GM12878 (cell line): ENCODE measurements around the gene CKAP5. TPM values are rescaled to one million over a fixed set of nuclear protein-coding genes. Genes with fewer than 3 reads are reported as not detected.

Source experiments
- ATAC-seq: fragments of 200-7000 bp; cut with Tn5 transposase; 3 replicates; pipeline ENCODE4 v1.9.1; 2020; ENCODE audit warnings: mild to moderate bottlenecking, moderate library complexity
- BruUV-seq: library from RNA; stranded (reverse); fragments of 400-500 nt; replicated peaks from 2 replicates; lab custom pipeline; 2021; lab: Mats Ljungman, UMichigan
- CTCF ChIA-PET: fragments of 300-600 bp; sonication (Branson Sonifier 250); formaldehyde crosslinking; extraction: SDS; loops from one replicate; lab custom pipeline; 2021; ENCODE audit warnings: inconsistent platforms; lab: Yijun Ruan, JAX
- POLR2A ChIA-PET: fragments of 350-600 bp; formaldehyde crosslinking; extraction: SDS; loops from one replicate; lab custom pipeline; 2021; ENCODE audit warnings: inconsistent platforms; lab: Charles Lee
- RAD21 ChIA-PET: fragments of 300-600 bp; sonication (Branson Sonifier 250); formaldehyde crosslinking; loops from one replicate; lab custom pipeline; 2023; ENCODE audit warnings: antibody characterized with exemption; ENCODE audit not compliant: unreplicated experiment; lab: Charles Lee
- SMC1A ChIA-PET: fragments of 300-600 bp; sonication (Branson Sonifier 250); formaldehyde crosslinking; loops from one replicate; lab custom pipeline; 2023; ENCODE audit not compliant: unreplicated experiment, uncharacterized antibody; lab: Charles Lee
- DNase-seq: peaks from one replicate; pipeline ENCODE4 v3.0.0-alpha.2; 2011; ENCODE audit warnings: low read depth, low spot score
- FAIRE-seq: peaks from 3 replicates; lab custom pipeline; 2011; peaks lifted over from hg19 to GRCh38; lab: Jason Lieb, UNC
- H2AFZ ChIP-seq: 2 replicates; pipeline ENCODE4 v1.6.0; 2011; ENCODE audit warnings: low read depth, low read length, control low read depth; ENCODE audit not compliant: control insufficient read depth
- H3K27ac ChIP-seq: 2 replicates; pipeline ENCODE4 v1.5.1; 2011; ENCODE audit warnings: control low read depth; ENCODE audit not compliant: control insufficient read depth, insufficient read depth
- H3K27me3 ChIP-seq, 2 experiments: replicated peaks in 1 of 2; 2 replicates each; pipeline versions ENCODE4 v1.6.0 to v1.6.1; 2011; ENCODE audit warnings: low read length in 1 of 2; ENCODE audit not compliant: control insufficient read depth in 2 of 2, insufficient read depth in 2 of 2
- H3K36me3 ChIP-seq, 2 experiments: 2 replicates each; pipeline ENCODE4 v1.5.1; 2011; ENCODE audit warnings: low read length in 1 of 2; ENCODE audit not compliant: control insufficient read depth in 2 of 2, insufficient read depth in 2 of 2
- H3K4me1 ChIP-seq: 2 replicates; pipeline ENCODE4 v1.6.1; 2011; ENCODE audit warnings: mild to moderate bottlenecking, low read length, moderate library complexity, mixed read lengths; ENCODE audit not compliant: control insufficient read depth, insufficient read depth
- H3K4me2 ChIP-seq: 2 replicates; pipeline ENCODE4 v1.6.0; 2011; ENCODE audit warnings: control low read depth; ENCODE audit not compliant: control insufficient read depth, insufficient read depth
- H3K4me3 ChIP-seq: fragments of 200-600 bp; sonication (generic); 2 replicates; pipeline ENCODE4 v1.5.1; 2016
- H3K79me2 ChIP-seq: 2 replicates; pipeline ENCODE4 v1.6.0; 2011; ENCODE audit warnings: low read length; ENCODE audit not compliant: control insufficient read depth, insufficient read depth
- H3K9ac ChIP-seq: 2 replicates; pipeline ENCODE4 v1.8.0; 2011; ENCODE audit warnings: low read length, control low read depth, mixed read lengths; ENCODE audit not compliant: control insufficient read depth, insufficient read depth
- H3K9me3 ChIP-seq: replicated peaks from 3 replicates; pipeline ENCODE4 v1.5.1; 2011; ENCODE audit warnings: mild to moderate bottlenecking, low read length; ENCODE audit not compliant: control insufficient read depth, insufficient read depth
- H4K20me1 ChIP-seq: 2 replicates; pipeline ENCODE4 v1.6.0; 2011; ENCODE audit not compliant: control insufficient read depth, insufficient read depth
- ETV6 ChIP-seq, 2 experiments: fragments of 450-650 bp in 1 of 2; IDR thresholded peaks in 1 of 2; conservative IDR thresholded peaks in 1 of 2; 2 replicates each; pipeline ENCODE4 v1.6.1; 2014; ENCODE audit warnings: antibody characterized with exemption in 1 of 2, borderline replicate concordance in 1 of 2, low read depth in 1 of 2, mild to moderate bottlenecking in 1 of 2, moderate library complexity in 1 of 2
- IKZF1 ChIP-seq: fragments of 450-650 bp; conservative IDR thresholded peaks from 2 replicates; pipeline ENCODE4 v1.6.1; 2017; ENCODE audit warnings: antibody characterized with exemption, mild to moderate bottlenecking
- NRF1 ChIP-seq: conservative IDR thresholded peaks from 2 replicates; pipeline ENCODE4 v1.6.1; 2011; ENCODE audit warnings: mild to moderate bottlenecking, low read depth, low read length, improper control_type of control experiment
- SMARCA5 ChIP-seq: fragments of 450-650 bp; IDR thresholded peaks from 2 replicates; pipeline ENCODE4 v1.6.1; 2017; ENCODE audit warnings: mild to moderate bottlenecking
- SRF ChIP-seq, 2 experiments: IDR thresholded peaks; 2 replicates each; pipeline ENCODE4 v1.6.1; 2011; ENCODE audit warnings: low read depth in 2 of 2, low read length in 2 of 2, mild to moderate bottlenecking in 1 of 2, moderate library complexity in 1 of 2
- TBL1XR1 ChIP-seq: IDR thresholded peaks from 2 replicates; pipeline ENCODE4 v1.6.1; 2012; ENCODE audit warnings: low read depth, low read length, improper control_type of control experiment
- TCF12 ChIP-seq: IDR thresholded peaks from 2 replicates; pipeline ENCODE4 v1.6.1; 2011; ENCODE audit warnings: low read depth, mild to moderate bottlenecking, low read length
- WRNIP1 ChIP-seq: IDR thresholded peaks from 2 replicates; pipeline ENCODE4 v1.6.1; 2011; ENCODE audit warnings: low read depth, low read length, improper control_type of control experiment, borderline replicate concordance
- ZNF622 ChIP-seq: fragments of 450-650 bp; IDR thresholded peaks from 2 replicates; pipeline ENCODE4 v1.6.1; 2017; ENCODE audit warnings: mild to moderate bottlenecking, inconsistent platforms
- WGBS: methylation state at CpG from one replicate; pipeline ENCODE4 v1.1.6; 2016; ENCODE audit warnings: low lambda C conversion rate; ENCODE audit not compliant: insufficient replicate concordance, insufficient coverage; ENCODE audit errors: missing lambda C conversion rate; 5-methylcytosine and 5-hydroxymethylcytosine counted together
- in situ Hi-C: fragments of 300-500 bp; cut with MboI; formaldehyde crosslinking; loops from 9 replicates; pipeline ENCODE4 v1.14.3; 2018; ENCODE audit warnings: mixed read lengths
- intact Hi-C: fragments of 100-400 bp; cut with micrococcal nuclease; formaldehyde crosslinking; loops from one replicate; pipeline ENCODE4 v1.14.2; 2022; ENCODE audit not compliant: unreplicated experiment
- polyA plus RNA-seq, 11 experiments: library from polyadenylated mRNA; depleted of rRNA in 4 of 11; unstranded in 6 of 11; stranded (reverse) in 5 of 11; fragments of >200 nt; fragmentation: Nextera tagmentation in 4 of 11; fragmentation: Illumina TruSeq in 1 of 11; extraction: Ambion mirVana in 4 of 11; extraction: Trizol in 1 of 11; gene quantifications; 1 replicate in 1 of 11; 2 replicates in 10 of 11; pipeline versions ENCODE4 v1.2.1 to v1.2.3, GENCODE V29; 2011 to 2016; ENCODE audit warnings: inconsistent platforms in 2 of 11, missing spikeins in 2 of 11, low read depth in 1 of 11
- total RNA-seq, 4 experiments: library from RNA; depleted of rRNA in 3 of 4; stranded (reverse); fragments of >200 nt in 3 of 4; fragmentation: Illumina TruSeq in 1 of 4; extraction: Trizol in 1 of 4; gene quantifications; 2 replicates each; pipeline versions ENCODE4 v1.2.1 to v1.2.3, GENCODE V29; 2013 to 2021
- TF ChIP-seq, protein P1 (sequence below): fragments of 450-650 bp; IDR thresholded peaks from 2 replicates; pipeline ENCODE4 v1.6.1; 2017; ENCODE audit warnings: mild to moderate bottlenecking, low read depth, inconsistent platforms; ENCODE audit not compliant: poor library complexity, severe bottlenecking

Gene CKAP5
- total and polyA plus RNA-seq, 10 of the 15 experiments (the other 5 are each of a cell fraction or from before 2014, with no cell fraction given) = 20.1 to 161 (median 79.8) TPM

DNA sequence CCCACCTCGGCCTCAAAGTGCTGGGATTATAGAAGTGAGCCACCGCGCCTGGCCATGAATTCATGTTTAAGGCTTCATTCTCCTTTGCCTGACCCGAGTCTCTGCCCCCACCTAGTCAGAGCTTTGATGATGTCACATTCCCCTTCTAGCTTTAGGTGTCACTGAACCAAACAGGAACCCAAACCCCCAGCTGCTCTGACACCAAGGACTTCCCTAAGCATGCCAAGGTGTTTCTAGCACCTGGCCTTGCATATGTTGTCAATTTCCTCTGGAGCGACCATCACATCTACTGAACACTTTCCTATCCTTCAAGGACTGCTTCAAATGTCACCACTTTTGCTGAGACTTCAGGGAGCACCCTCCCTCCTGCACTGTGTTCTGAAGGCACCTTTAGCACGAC is 124.8 kb downstream of the CKAP5 start:
- CTCF ChIA-PET = interaction anchor here (0.5 kb wide), 1 partner anchor 23 kb away, joined by 3 read pairs; no protein-coding TSS in a partner anchor
- FAIRE-seq = no peak

More for the DNA sequence above, 124.8 kb downstream of the CKAP5 start:
- DNase-seq (no peak), ATAC-seq (no peak)
- Histone ChIP-seq H3K36me3 (no peaks in the 10 kb centered on the region), H3K4me2 (no peak overlapping the region), H3K9me3 (no peaks in the 10 kb centered on the region), H2AFZ (no peak overlapping the region), H3K4me3 (no peak overlapping the region), H3K27ac (no peak overlapping the region), H3K4me1 (no peaks in the 10 kb centered on the region; the same call in 1 of the 2 replicates), H4K20me1 (no peaks in the 10 kb centered on the region), H3K27me3 (no peaks in the 10 kb centered on the region), H3K9ac (no peak overlapping the region), H3K79me2 (no peaks in the 10 kb centered on the region)
- BruUV-seq = no TSS peak
- no peak for TF ChIP-seq ZNF622
- TF ChIP-seq TBL1XR1 = no peak
- no peak for TF ChIP-seq TCF12
- no peak for TF ChIP-seq WRNIP1
- TF ChIP-seq, protein P1, sequence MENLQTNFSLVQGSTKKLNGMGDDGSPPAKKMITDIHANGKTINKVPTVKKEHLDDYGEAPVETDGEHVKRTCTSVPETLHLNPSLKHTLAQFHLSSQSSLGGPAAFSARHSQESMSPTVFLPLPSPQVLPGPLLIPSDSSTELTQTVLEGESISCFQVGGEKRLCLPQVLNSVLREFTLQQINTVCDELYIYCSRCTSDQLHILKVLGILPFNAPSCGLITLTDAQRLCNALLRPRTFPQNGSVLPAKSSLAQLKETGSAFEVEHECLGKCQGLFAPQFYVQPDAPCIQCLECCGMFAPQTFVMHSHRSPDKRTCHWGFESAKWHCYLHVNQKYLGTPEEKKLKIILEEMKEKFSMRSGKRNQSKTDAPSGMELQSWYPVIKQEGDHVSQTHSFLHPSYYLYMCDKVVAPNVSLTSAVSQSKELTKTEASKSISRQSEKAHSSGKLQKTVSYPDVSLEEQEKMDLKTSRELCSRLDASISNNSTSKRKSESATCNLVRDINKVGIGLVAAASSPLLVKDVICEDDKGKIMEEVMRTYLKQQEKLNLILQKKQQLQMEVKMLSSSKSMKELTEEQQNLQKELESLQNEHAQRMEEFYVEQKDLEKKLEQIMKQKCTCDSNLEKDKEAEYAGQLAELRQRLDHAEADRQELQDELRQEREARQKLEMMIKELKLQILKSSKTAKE = no peak
- TF ChIP-seq SMARCA5 = no peak
- TF ChIP-seq ETV6 (conservative IDR thresholded peaks at IDR 0.05 in 1 of 2, IDR thresholded peaks at IDR 0.05 in 1 of 2; ENCODE audit: borderline replicate concordance in 1 of 2, low read depth in 1 of 2) = no peak
- no peak for TF ChIP-seq SRF (IDR thresholded peaks at IDR 0.05; ENCODE audit: low read depth in 2 of 2, low read length in 2 of 2)
- TF ChIP-seq IKZF1 = no peak
- TF ChIP-seq NRF1 = no peak
- in situ Hi-C loops = no loop called here
- intact Hi-C loops = no loop called here
- ChIA-PET RAD21 (no interaction called here), POLR2A (no interaction called here), SMC1A (no interaction called here)
- WGBS = 54% methylated on average over 6 of the region's 6 CpGs
